Measurements from ENCODE around the gene STOML3. TPM values are rescaled to one million over a fixed set of nuclear protein-coding genes. Genes with fewer than 3 reads are reported as not detected.
"Not testable (repeated sequence)": the region's sequence is repeated elsewhere in the genome, so short reads cannot be mapped to it uniquely, and the experiment has no call there.

STOML3 gene
- total RNA-seq, 1 donor from 2014 or later, result 0.21 TPM

- no peaks in the 10 kb centered on the region for H3K4me1 Mint-ChIP-seq
- no peaks in the 10 kb centered on the region for H3K79me2 ChIP-seq (ENCODE audit: low read depth)
- no peaks in the 10 kb centered on the region for H3K27me3 Mint-ChIP-seq (ENCODE audit: insufficient read depth, low read depth)
- no peaks in the 10 kb centered on the region for H3K9me3 Mint-ChIP-seq
- H3K4me3 Mint-ChIP-seq, result no peak overlapping the region
- no peak for DNase-seq (ENCODE audit: low spot score)
- peaks cover 18% of the 10 kb centered on the region for H3K36me3 ChIP-seq
- H3K4me1 ChIP-seq, result no peaks in the 10 kb centered on the region
- H3K4me2 ChIP-seq, result no peak overlapping the region
- H3K36me3 Mint-ChIP-seq, result peaks cover 27% of the 10 kb centered on the region
- no peak overlapping the region for H3K27ac Mint-ChIP-seq
- no peak overlapping the region for H3K9ac ChIP-seq
- no peak overlapping the region for H3K27ac ChIP-seq
- H3K27me3 ChIP-seq, result no peaks in the 10 kb centered on the region
- no peaks in the 10 kb centered on the region for H3K9me3 ChIP-seq (ENCODE audit: low read depth)
- H2AFZ ChIP-seq (replicated peaks), result no peak overlapping the region
- TF ChIP-seq EZH2 (IDR thresholded peaks at IDR 0.05) (no peak), EZH2phosphoT487 (IDR thresholded peaks at IDR 0.05) (no peak), CTCF (IDR thresholded peaks at IDR 0.05) (no peak)
- H4K20me1 ChIP-seq (ENCODE audit: low read depth), result peaks cover 6% of the 10 kb centered on the region
- no peak overlapping the region for H3K4me3 ChIP-seq
- H3F3A ChIP-seq (ENCODE audit: low read depth), result peaks cover 27% of the 10 kb centered on the region
These were observed 25.5 kb upstream of the STOML3 start for GRCh38 chr13:39016087-39016486.

GRCh38 chr13:39013462-39013861 lies 22.8 kb upstream of the STOML3 start:
- Histone ChIP-seq H3K4me3 (no peak overlapping the region), H3F3A (ENCODE audit: low read depth) (peaks cover 22% of the 10 kb centered on the region), H2AFZ (replicated peaks) (no peak overlapping the region), H3K36me3 (peaks cover 18% of the 10 kb centered on the region), H3K9me3 (ENCODE audit: low read depth) (no peaks in the 10 kb centered on the region), H3K27ac (no peak overlapping the region), H3K4me1 (no peaks in the 10 kb centered on the region), H3K4me2 (no peak overlapping the region), H3K27me3 (no peaks in the 10 kb centered on the region), H4K20me1 (ENCODE audit: low read depth) (peaks cover 6% of the 10 kb centered on the region), H3K79me2 (ENCODE audit: low read depth) (no peaks in the 10 kb centered on the region), H3K9ac (no peak overlapping the region)
- TF ChIP-seq CTCF (IDR thresholded peaks at IDR 0.05) (no peak), EZH2 (IDR thresholded peaks at IDR 0.05) (no peak), EZH2phosphoT487 (IDR thresholded peaks at IDR 0.05) (no peak)
- no peak for DNase-seq (ENCODE audit: low spot score)
- H3K27me3 Mint-ChIP-seq (ENCODE audit: insufficient read depth, low read depth), result no peaks in the 10 kb centered on the region
- H3K4me3 Mint-ChIP-seq, result no peak overlapping the region
- peaks cover 35% of the 10 kb centered on the region for H3K36me3 Mint-ChIP-seq
- H3K9me3 Mint-ChIP-seq, result no peaks in the 10 kb centered on the region
- H3K4me1 Mint-ChIP-seq, result no peaks in the 10 kb centered on the region
- H3K27ac Mint-ChIP-seq, result no peak overlapping the region

- Mint-ChIP-seq H3K4me3 (no peak overlapping the region), H3K36me3 (peaks cover 41% of the 10 kb centered on the region), H3K9me3 (no peaks in the 10 kb centered on the region), H3K4me1 (no peaks in the 10 kb centered on the region), H3K27ac (no peak overlapping the region), H3K27me3 (ENCODE audit: insufficient read depth, low read depth) (no peaks in the 10 kb centered on the region)
- peaks cover 16% of the 10 kb centered on the region for H3F3A ChIP-seq (ENCODE audit: low read depth)
- TF ChIP-seq CTCF (IDR thresholded peaks at IDR 0.05) (peak; percentile 62), EZH2phosphoT487 (IDR thresholded peaks at IDR 0.05) (no peak), EZH2 (IDR thresholded peaks at IDR 0.05) (no peak)
- H3K9me3 ChIP-seq (ENCODE audit: low read depth), result no peaks in the 10 kb centered on the region
- H3K9ac ChIP-seq, result no peak overlapping the region
- H3K27ac ChIP-seq, result no peak overlapping the region
- no peak overlapping the region for H2AFZ ChIP-seq (replicated peaks)
- peaks cover under 1% of the 10 kb centered on the region for H4K20me1 ChIP-seq (ENCODE audit: low read depth)
- no peaks in the 10 kb centered on the region for H3K4me1 ChIP-seq
- no peak overlapping the region for H3K4me3 ChIP-seq
- H3K79me2 ChIP-seq (ENCODE audit: low read depth), result no peaks in the 10 kb centered on the region
- H3K4me2 ChIP-seq, result no peak overlapping the region
- H3K27me3 ChIP-seq, result no peaks in the 10 kb centered on the region
- peaks cover 18% of the 10 kb centered on the region for H3K36me3 ChIP-seq
- DNase-seq (ENCODE audit: low spot score), result peak; percentile 52
These were observed 22.0 kb upstream of the STOML3 start for GRCh38 chr13:39012608-39013007.

GRCh38 chr13:39006371-39007111 lies 15.9 kb upstream of the STOML3 start:
- H3K27me3 Mint-ChIP-seq (ENCODE audit: insufficient read depth, low read depth); H3K4me3 Mint-ChIP-seq; H3K27ac ChIP-seq; H4K20me1 ChIP-seq (ENCODE audit: low read depth); H3F3A ChIP-seq (ENCODE audit: low read depth); H3K36me3 ChIP-seq; DNase-seq (ENCODE audit: low spot score); H3K4me1 Mint-ChIP-seq; H3K4me1 ChIP-seq; H3K27me3 ChIP-seq; H3K9me3 ChIP-seq (ENCODE audit: low read depth); H3K27ac Mint-ChIP-seq; H3K9ac ChIP-seq; H3K9me3 Mint-ChIP-seq; H3K79me2 ChIP-seq (ENCODE audit: low read depth); H3K4me3 ChIP-seq: not testable (repeated sequence)
- H3K4me2 ChIP-seq, result peak overlapping the region; percentile 4
- H3K36me3 Mint-ChIP-seq, result peaks cover 21% of the 10 kb centered on the region
- H2AFZ ChIP-seq (replicated peaks), result peak overlapping the region; percentile 50

Measured in neural progenitor cell (in vitro differentiated cells).